PFSK-1 (cell line): Measurements from ENCODE around the gene HSPA12A.

Source experiments
- FOXP2 ChIP-seq: optimal IDR thresholded peaks from 2 replicates; pipeline ENCODE3; 2011; ENCODE audit warnings: borderline replicate concordance, control low read depth, inconsistent platforms; ENCODE audit not compliant: insufficient read depth; ENCODE audit errors: extremely low read length, extremely low read depth
- POLR2AphosphoS5 ChIP-seq: IDR thresholded peaks from 2 replicates; pipeline ENCODE4 v1.6.1; 2012; ENCODE audit warnings: low read depth, mild to moderate bottlenecking, control low read depth, low read length, moderate library complexity
- REST ChIP-seq, 2 experiments: IDR thresholded peaks; 2 replicates each; pipeline versions ENCODE4 v1.6.1 to v1.8.0; 2011 to 2012; ENCODE audit warnings: low read depth in 2 of 2, low read length in 2 of 2, control low read depth in 1 of 2, inconsistent platforms in 1 of 2, mild to moderate bottlenecking in 1 of 2, moderate library complexity in 1 of 2; ENCODE audit not compliant: insufficient read depth in 1 of 2
- SIN3A ChIP-seq: IDR thresholded peaks from 2 replicates; pipeline ENCODE4 v1.6.1; 2012; ENCODE audit warnings: mild to moderate bottlenecking, low read length, moderate library complexity, borderline replicate concordance; ENCODE audit not compliant: insufficient read depth
- TAF1 ChIP-seq: IDR thresholded peaks from 2 replicates; pipeline ENCODE4 v1.6.1; 2012; ENCODE audit warnings: low read length, control low read depth, borderline replicate concordance; ENCODE audit not compliant: insufficient read depth

GRCh38 chr10:116632596-116633215 is 109.7 kb downstream of the HSPA12A start:
- TF ChIP-seq POLR2AphosphoS5 (no peak), SIN3A (no peak), TAF1 (no peak), REST (IDR thresholded peaks at IDR 0.05; ENCODE audit: insufficient read depth in 1 of 2, low read depth in 2 of 2, low read length in 2 of 2) (no peak), FOXP2 (no peak)
